ENCODE data around the gene GIT1.

DNA sequence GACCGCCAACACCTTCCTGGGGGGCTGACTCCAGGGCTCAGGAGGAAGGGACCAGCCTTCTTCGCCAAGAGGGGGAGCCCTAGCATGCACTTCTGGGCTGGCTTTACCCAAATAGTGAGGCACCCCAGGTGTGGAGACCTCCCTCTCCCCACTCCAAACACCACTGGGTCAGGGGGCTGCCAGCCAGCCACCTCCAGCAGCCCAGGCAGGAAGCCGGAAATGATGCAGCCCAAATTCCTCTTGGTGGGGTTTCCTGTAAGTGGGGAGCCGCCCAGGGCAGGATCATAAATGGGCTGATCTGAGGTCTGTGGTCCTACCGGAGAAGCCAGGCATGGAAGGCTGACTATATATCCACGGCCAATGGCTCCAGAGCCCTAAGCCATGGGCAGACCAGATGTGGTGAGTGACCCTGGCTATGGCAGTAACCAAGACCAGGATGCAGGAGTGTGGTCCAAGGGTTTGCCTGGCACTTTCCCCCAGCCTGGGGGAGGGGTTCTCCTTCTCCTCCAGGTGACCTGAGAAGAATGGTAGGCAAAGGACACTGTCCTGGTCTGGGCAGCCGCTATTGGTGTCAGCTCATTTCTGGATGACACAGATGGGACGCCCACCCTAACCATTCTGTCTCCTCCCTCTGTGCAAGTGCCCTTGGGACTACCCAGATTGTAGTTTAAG lies 4.2 kb downstream of the GIT1 start:
- TF ChIP-seq TAF1 (IDR thresholded peaks at IDR 0.05; ENCODE audit: borderline replicate concordance, insufficient read depth, low read length) (no peak), POLR2AphosphoS5 (IDR thresholded peaks at IDR 0.05; ENCODE audit: low read depth, low read length) (no peak), SIN3A (IDR thresholded peaks at IDR 0.05; ENCODE audit: borderline replicate concordance, insufficient read depth, low read length) (no peak), FOXP2 (optimal IDR thresholded peaks at IDR 0.05; ENCODE audit: borderline replicate concordance, extremely low read depth, extremely low read length, insufficient read depth) (no peak)
- TF ChIP-seq, protein P1, sequence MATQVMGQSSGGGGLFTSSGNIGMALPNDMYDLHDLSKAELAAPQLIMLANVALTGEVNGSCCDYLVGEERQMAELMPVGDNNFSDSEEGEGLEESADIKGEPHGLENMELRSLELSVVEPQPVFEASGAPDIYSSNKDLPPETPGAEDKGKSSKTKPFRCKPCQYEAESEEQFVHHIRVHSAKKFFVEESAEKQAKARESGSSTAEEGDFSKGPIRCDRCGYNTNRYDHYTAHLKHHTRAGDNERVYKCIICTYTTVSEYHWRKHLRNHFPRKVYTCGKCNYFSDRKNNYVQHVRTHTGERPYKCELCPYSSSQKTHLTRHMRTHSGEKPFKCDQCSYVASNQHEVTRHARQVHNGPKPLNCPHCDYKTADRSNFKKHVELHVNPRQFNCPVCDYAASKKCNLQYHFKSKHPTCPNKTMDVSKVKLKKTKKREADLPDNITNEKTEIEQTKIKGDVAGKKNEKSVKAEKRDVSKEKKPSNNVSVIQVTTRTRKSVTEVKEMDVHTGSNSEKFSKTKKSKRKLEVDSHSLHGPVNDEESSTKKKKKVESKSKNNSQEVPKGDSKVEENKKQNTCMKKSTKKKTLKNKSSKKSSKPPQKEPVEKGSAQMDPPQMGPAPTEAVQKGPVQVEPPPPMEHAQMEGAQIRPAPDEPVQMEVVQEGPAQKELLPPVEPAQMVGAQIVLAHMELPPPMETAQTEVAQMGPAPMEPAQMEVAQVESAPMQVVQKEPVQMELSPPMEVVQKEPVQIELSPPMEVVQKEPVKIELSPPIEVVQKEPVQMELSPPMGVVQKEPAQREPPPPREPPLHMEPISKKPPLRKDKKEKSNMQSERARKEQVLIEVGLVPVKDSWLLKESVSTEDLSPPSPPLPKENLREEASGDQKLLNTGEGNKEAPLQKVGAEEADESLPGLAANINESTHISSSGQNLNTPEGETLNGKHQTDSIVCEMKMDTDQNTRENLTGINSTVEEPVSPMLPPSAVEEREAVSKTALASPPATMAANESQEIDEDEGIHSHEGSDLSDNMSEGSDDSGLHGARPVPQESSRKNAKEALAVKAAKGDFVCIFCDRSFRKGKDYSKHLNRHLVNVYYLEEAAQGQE (IDR thresholded peaks at IDR 0.05; ENCODE audit: insufficient read depth in 1 of 2, low read depth in 2 of 2, low read length in 2 of 2) = no peak

All from PFSK-1 (cell line).